T-helper 2 cell treated with Interferon-gamma antibody and Interleukin-4, amounts not matched to agents 5 μg/mL and 100 μg/mL, for 36 hours (primary cell): ENCODE results near the gene ABHD15.

ENCODE experiments used
- DNase-seq: peaks from one replicate; pipeline ENCODE4 v3.0.0; 2021; ENCODE audit warnings: low spot score
- H3K27ac Mint-ChIP-seq: one replicate; pipeline ENCODE4 v1.8.0; 2021; ENCODE audit warnings: mild to moderate bottlenecking, mixed read lengths
- H3K27me3 Mint-ChIP-seq: one replicate; pipeline ENCODE4 v1.8.0; 2021; ENCODE audit warnings: low read depth, mixed read lengths
- H3K36me3 Mint-ChIP-seq: one replicate; pipeline ENCODE4 v1.8.0; 2021; ENCODE audit warnings: low read depth, mixed read lengths
- H3K4me1 Mint-ChIP-seq: one replicate; pipeline ENCODE4 v1.8.0; 2021; ENCODE audit warnings: low read depth, mixed read lengths
- H3K4me3 Mint-ChIP-seq: one replicate; pipeline ENCODE4 v1.8.0; 2022; ENCODE audit warnings: mild to moderate bottlenecking, moderate library complexity, mixed read lengths
- H3K9me3 Mint-ChIP-seq: one replicate; pipeline ENCODE4 v1.8.0; 2021; ENCODE audit warnings: mixed read lengths

Gene ABHD15

GRCh38 chr17:29572691-29573557, 6.1 kb upstream of the ABHD15 start:
- Mint-ChIP-seq H3K36me3 (peaks cover 25% of the 10 kb centered on the region), H3K4me1 (peaks cover 15% of the 10 kb centered on the region), H3K9me3 (no peaks in the 10 kb centered on the region), H3K27ac (no peak overlapping the region), H3K27me3 (no peaks in the 10 kb centered on the region), H3K4me3 (no peak overlapping the region)
- DNase-seq: peak; percentile 57

DNA sequence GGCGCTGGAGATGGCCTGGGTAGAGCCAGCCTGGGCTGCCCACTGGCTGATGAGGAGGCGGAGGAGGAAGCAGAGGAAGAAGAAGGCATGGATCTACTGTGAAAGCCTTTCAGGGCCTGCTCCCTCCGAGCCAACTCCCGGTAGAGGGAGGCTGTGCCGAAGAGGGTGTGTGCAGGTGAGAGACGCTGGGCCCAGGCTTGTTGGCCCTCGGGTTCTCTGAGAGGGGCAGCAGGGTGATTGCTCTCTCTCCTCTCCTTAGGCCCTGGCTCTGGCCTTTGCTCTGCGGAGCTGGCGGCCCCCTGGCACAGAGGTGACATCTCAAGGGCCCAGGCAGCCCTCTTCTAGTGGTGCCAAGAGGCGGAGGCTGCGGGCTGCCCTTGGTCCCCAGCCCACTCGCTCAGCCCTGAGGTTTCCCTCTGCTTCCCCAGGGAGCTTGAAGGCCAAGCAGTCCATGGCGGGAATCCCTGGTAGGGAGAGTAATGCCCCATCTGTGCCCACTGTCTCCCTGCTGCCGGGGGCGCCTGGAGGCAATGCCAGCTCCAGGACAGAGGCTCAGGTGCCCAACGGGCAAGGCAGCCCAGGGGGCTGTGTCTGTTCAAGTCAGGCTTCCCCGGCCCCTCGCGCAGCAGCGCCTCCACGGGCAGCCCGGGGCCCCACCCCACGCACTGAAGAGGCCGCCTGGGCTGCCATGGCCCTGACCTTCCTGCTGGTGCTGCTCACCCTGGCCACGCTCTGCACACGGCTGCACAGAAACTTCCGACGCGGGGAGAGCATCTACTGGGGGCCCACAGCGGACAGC, 5.2 kb upstream of the ABHD15 start:
- no peak for DNase-seq
- H3K9me3 Mint-ChIP-seq: no peaks in the 10 kb centered on the region

DNA sequence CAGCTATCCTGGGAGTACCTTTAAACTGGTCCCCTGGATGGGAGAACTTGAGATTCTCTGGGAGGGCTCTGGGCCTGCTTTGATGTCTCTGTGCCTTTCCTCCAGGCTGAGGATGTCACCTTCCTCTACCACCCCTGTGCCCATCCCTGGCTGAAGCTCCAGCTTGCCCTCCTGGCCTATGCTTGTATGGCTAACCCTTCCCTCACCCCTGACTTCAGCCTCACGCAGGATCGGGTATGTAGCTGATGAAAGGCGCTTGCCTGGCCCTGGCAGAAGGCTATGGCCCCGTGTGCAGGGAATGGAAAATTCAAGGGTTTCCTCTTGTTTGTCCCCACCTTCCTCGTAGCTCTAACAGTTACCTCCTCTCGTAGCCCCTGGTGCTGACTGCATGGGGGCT, 4.6 kb upstream of the ABHD15 start:
- peaks cover 15% of the 10 kb centered on the region for H3K4me1 Mint-ChIP-seq
- H3K27ac Mint-ChIP-seq: no peak overlapping the region
- no peaks in the 10 kb centered on the region for H3K27me3 Mint-ChIP-seq
- DNase-seq: no peak
- no peaks in the 10 kb centered on the region for H3K9me3 Mint-ChIP-seq
- H3K36me3 Mint-ChIP-seq: peaks cover 21% of the 10 kb centered on the region
- H3K4me3 Mint-ChIP-seq: no peak overlapping the region

More for the DNA sequence above, 5.2 kb upstream of the ABHD15 start:
- Mint-ChIP-seq H3K36me3 (peaks cover 21% of the 10 kb centered on the region), H3K4me3 (no peak overlapping the region), H3K27ac (no peak overlapping the region), H3K27me3 (no peaks in the 10 kb centered on the region), H3K4me1 (peaks cover 15% of the 10 kb centered on the region)

DNA sequence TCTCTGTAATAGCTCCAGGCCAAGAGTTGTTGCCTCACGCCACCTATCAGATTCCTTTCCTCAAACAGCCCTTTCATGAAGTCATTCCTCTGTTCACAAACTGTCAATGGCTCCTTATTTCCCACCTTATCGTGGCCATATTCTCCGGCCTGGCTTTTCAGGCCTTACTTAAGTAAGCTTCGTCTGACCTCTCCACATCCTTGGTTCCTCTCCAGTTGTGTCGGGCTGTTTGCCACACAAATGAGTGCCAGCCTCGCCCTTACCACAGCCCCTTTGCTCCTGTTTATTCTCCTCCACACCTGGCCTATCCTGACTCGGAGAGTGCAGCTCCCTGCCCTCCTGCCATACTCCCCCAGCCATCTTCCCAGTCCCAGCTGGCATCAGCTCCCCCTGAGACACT, 3.7 kb upstream of the ABHD15 start:
- Mint-ChIP-seq H3K9me3 (no peaks in the 10 kb centered on the region), H3K4me3 (peak overlapping the region; percentile 31), H3K27me3 (no peaks in the 10 kb centered on the region), H3K27ac (no peak overlapping the region), H3K36me3 (peaks cover 27% of the 10 kb centered on the region), H3K4me1 (peaks cover 22% of the 10 kb centered on the region)
- no peak for DNase-seq

GRCh38 chr17:29569245-29569950, 2.6 kb upstream of the ABHD15 start:
- peaks cover 28% of the 10 kb centered on the region for H3K4me1 Mint-ChIP-seq

GRCh38 chr17:29568331-29569244, 1.8 kb upstream of the ABHD15 start, which contains the start of gene TP53I13:
Gene TP53I13 (plus strand): TSS chr17:29568701. CDS start chr17:29568759, 58 bp downstream.
- Mint-ChIP-seq H3K36me3 (peaks cover 23% of the 10 kb centered on the region), H3K9me3 (no peaks in the 10 kb centered on the region), H3K4me3 (peak within 1 kb of the TSS; percentile 92), H3K27ac (peak within 1 kb of the TSS; percentile 97), H3K4me1 (peaks cover 35% of the 10 kb centered on the region), H3K27me3 (no peaks in the 10 kb centered on the region)
- peak; percentile 88 for DNase-seq

More at GRCh38 chr17:29569245-29569950, 2.6 kb upstream of the ABHD15 start:
- peaks cover 19% of the 10 kb centered on the region for H3K36me3 Mint-ChIP-seq
- peak overlapping the region; percentile 89 for H3K4me3 Mint-ChIP-seq
- H3K27me3 Mint-ChIP-seq: no peaks in the 10 kb centered on the region
- DNase-seq: no peak
- no peaks in the 10 kb centered on the region for H3K9me3 Mint-ChIP-seq
- H3K27ac Mint-ChIP-seq: peak overlapping the region; percentile 70

DNA sequence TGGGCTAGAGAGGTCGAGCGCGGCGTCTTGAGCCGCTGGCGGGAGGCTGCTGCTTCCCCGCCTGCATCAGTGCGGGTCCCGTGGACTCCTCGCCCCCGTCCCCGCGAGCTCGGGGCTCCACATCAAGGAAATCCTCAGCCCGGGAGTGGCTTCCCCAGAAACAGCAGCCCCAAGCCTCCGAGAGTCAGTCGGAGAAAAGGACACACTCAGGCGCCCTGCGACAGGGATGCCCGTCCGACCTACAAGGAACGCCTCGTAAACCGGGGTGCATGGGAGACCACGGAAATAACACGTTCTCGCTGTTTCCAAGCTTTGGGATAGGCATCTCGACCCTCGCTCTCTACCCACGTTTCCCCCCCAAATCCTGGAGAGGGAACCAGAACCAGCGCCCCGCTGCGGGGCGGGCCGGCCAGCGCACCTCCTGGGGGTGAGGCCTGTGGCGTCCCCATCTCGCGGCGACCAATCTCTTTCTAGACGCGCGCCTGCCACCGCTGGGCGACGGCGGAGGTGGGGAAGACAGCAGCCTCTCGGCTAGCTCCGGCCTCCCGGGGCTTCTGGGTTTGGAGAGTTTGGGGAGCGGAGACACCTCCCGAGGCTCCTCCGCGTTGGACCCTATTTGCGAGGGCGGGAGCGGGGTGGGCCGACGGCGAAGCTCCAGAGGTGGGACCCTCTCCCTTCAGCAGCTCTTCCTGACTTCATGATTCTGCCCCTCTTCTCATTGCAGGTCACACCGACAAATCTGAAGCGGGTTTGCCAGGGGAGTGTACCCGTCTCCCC, 905 bp upstream of the ABHD15 start:
- Mint-ChIP-seq H3K4me1 (peaks cover 35% of the 10 kb centered on the region), H3K27me3 (no peaks in the 10 kb centered on the region), H3K4me3 (peak overlapping the region; percentile 92), H3K36me3 (peaks cover 23% of the 10 kb centered on the region), H3K9me3 (no peaks in the 10 kb centered on the region), H3K27ac (peak overlapping the region; percentile 97)
- DNase-seq: peak; percentile 83

DNA sequence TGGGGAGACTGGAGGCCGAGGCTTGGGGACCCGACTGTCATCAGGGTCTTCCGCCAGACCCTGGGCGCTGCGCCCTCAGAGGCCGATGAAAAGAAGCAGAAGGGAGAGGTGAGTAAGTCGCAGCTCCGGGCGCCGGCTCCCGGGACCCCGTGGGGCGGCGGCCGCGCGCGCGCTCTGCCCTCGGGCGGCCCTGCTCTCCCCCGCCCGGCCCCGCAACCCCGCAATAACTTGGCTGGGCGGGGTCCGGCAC, 392 bp upstream of the ABHD15 start:
- H3K27me3 Mint-ChIP-seq: no peaks in the 10 kb centered on the region
- H3K27ac Mint-ChIP-seq: peak overlapping the region; percentile 97
- peak overlapping the region; percentile 92 for H3K4me3 Mint-ChIP-seq
- H3K4me1 Mint-ChIP-seq: peaks cover 35% of the 10 kb centered on the region
- no peak for DNase-seq
- H3K36me3 Mint-ChIP-seq: peaks cover 28% of the 10 kb centered on the region
- no peaks in the 10 kb centered on the region for H3K9me3 Mint-ChIP-seq

GRCh38 chr17:29565643-29566472, 979 bp downstream of the ABHD15 start:
- H3K27ac Mint-ChIP-seq: peak overlapping the region; percentile 97
- peak overlapping the region; percentile 97 for H3K4me3 Mint-ChIP-seq
- no peaks in the 10 kb centered on the region for H3K9me3 Mint-ChIP-seq
- H3K4me1 Mint-ChIP-seq: peaks cover 32% of the 10 kb centered on the region
- DNase-seq: peak; percentile 60
- peaks cover 30% of the 10 kb centered on the region for H3K36me3 Mint-ChIP-seq
- no peaks in the 10 kb centered on the region for H3K27me3 Mint-ChIP-seq

DNA sequence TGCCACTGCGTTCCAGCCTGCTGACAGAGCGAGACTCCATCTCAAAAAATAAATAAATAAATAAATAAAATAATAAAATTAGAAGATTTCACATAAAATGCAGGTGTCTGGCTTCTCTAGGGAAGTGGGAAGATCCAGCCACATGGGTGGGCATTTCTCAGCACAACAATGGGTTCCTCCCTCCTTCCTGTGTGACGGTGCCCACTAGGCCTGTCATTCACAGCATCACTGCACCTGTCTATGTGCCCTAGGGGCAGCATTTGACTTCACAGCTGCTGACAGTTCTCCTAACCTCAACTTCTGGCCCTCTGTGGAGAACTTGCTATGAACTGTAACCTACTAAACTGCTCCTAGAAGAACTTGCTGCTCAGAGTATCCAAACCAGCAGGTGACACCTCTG, 3.0 kb downstream of the ABHD15 start:
- peaks cover 22% of the 10 kb centered on the region for H3K4me1 Mint-ChIP-seq
- no peak for DNase-seq
- H3K4me3 Mint-ChIP-seq: peak overlapping the region; percentile 39
- no peaks in the 10 kb centered on the region for H3K9me3 Mint-ChIP-seq
- H3K27me3 Mint-ChIP-seq: no peaks in the 10 kb centered on the region
- peaks cover 36% of the 10 kb centered on the region for H3K36me3 Mint-ChIP-seq
- H3K27ac Mint-ChIP-seq: peak overlapping the region; percentile 16

GRCh38 chr17:29562615-29563014, 4.2 kb downstream of the ABHD15 start:
- Mint-ChIP-seq H3K27ac (no peak overlapping the region), H3K36me3 (peaks cover 36% of the 10 kb centered on the region), H3K4me1 (peaks cover 26% of the 10 kb centered on the region), H3K9me3 (no peaks in the 10 kb centered on the region), H3K4me3 (no peak overlapping the region), H3K27me3 (no peaks in the 10 kb centered on the region)
- no peak for DNase-seq
